GM12878 (cell line): ENCODE measurements around the gene DHX16. TPM values are rescaled to one million over a fixed set of nuclear protein-coding genes. Genes with fewer than 3 reads are reported as not detected.
A peak's percentile ranks its signal among the peaks of the same experiment; 100 is the strongest.

Experiments
- BMI1 ChIP-seq: fragments of 450-650 bp; IDR thresholded peaks from 2 replicates; pipeline ENCODE4 v1.6.1; 2016; ENCODE audit warnings: mild to moderate bottlenecking, moderate library complexity, borderline replicate concordance
- CUX1 ChIP-seq: IDR thresholded peaks from 2 replicates; pipeline ENCODE4 v1.6.1; 2012; ENCODE audit warnings: improper control_type of control experiment, low read depth, low read length; ENCODE audit not compliant: insufficient replicate concordance
- FOXK2 ChIP-seq: fragments of 450-650 bp; IDR thresholded peaks from 2 replicates; pipeline ENCODE4 v1.6.1; 2017; ENCODE audit warnings: mild to moderate bottlenecking, moderate library complexity
- MEF2A ChIP-seq: IDR thresholded peaks from 2 replicates; pipeline ENCODE4 v1.6.1; 2011; ENCODE audit warnings: low read depth, mild to moderate bottlenecking, low read length, moderate library complexity; ENCODE audit not compliant: insufficient read depth
- NFXL1 ChIP-seq: fragments of 450-650 bp; IDR thresholded peaks from 2 replicates; pipeline ENCODE4 v1.6.1; 2017; ENCODE audit warnings: antibody characterized with exemption, mild to moderate bottlenecking, borderline replicate concordance
- PML ChIP-seq: IDR thresholded peaks from 2 replicates; pipeline ENCODE4 v1.6.1; 2012; ENCODE audit warnings: low read length, inconsistent platforms
- RBBP5 ChIP-seq: fragments of 200-600 bp; sonication (generic); conservative IDR thresholded peaks from 2 replicates; pipeline ENCODE4 v1.6.1; 2016
- RELB ChIP-seq: fragments of 450-650 bp; IDR thresholded peaks from 2 replicates; pipeline ENCODE4 v1.6.1; 2017; ENCODE audit warnings: low read depth, mild to moderate bottlenecking, moderate library complexity
- SUPT20H ChIP-seq: IDR thresholded peaks from 2 replicates; pipeline ENCODE4 v1.6.1; 2011; ENCODE audit warnings: low read depth, mild to moderate bottlenecking, low read length, moderate library complexity, borderline replicate concordance; ENCODE audit not compliant: control insufficient read depth
- TCF12 ChIP-seq: IDR thresholded peaks from 2 replicates; pipeline ENCODE4 v1.6.1; 2011; ENCODE audit warnings: low read depth, mild to moderate bottlenecking, low read length
- ZNF622 ChIP-seq: fragments of 450-650 bp; IDR thresholded peaks from 2 replicates; pipeline ENCODE4 v1.6.1; 2017; ENCODE audit warnings: mild to moderate bottlenecking, inconsistent platforms
- polyA plus RNA-seq, 11 experiments: library from polyadenylated mRNA; depleted of rRNA in 4 of 11; unstranded in 6 of 11; stranded (reverse) in 5 of 11; fragments of >200 nt; fragmentation: Nextera tagmentation in 4 of 11; fragmentation: Illumina TruSeq in 1 of 11; extraction: Ambion mirVana in 4 of 11; extraction: Trizol in 1 of 11; gene quantifications; 1 replicate in 1 of 11; 2 replicates in 10 of 11; pipeline versions ENCODE4 v1.2.1 to v1.2.3, GENCODE V29; 2011 to 2016; ENCODE audit warnings: inconsistent platforms in 2 of 11, missing spikeins in 2 of 11, low read depth in 1 of 11
- total RNA-seq, 4 experiments: library from RNA; depleted of rRNA in 3 of 4; stranded (reverse); fragments of >200 nt in 3 of 4; fragmentation: Illumina TruSeq in 1 of 4; extraction: Trizol in 1 of 4; gene quantifications; 2 replicates each; pipeline versions ENCODE4 v1.2.1 to v1.2.3, GENCODE V29; 2013 to 2021
- TF ChIP-seq, protein P1 (sequence below): fragments of 450-650 bp; IDR thresholded peaks from 2 replicates; pipeline ENCODE4 v1.6.1; 2017; ENCODE audit warnings: mild to moderate bottlenecking, moderate library complexity
- TF ChIP-seq, protein P2 (sequence below): fragments of 450-650 bp; IDR thresholded peaks from 2 replicates; pipeline ENCODE4 v1.6.1; 2017; ENCODE audit warnings: mild to moderate bottlenecking, low read depth, inconsistent platforms; ENCODE audit not compliant: poor library complexity, severe bottlenecking
- TF ChIP-seq, protein P3 (sequence below): fragments of 150-350 bp; IDR thresholded peaks from 2 replicates; pipeline ENCODE4 v1.6.1; 2014; ENCODE audit warnings: mild to moderate bottlenecking, low read depth, low read length

DHX16 gene
- total and polyA plus RNA-seq, 10 of the 15 experiments (the other 5 are each of a cell fraction or from before 2014, with no cell fraction given) = 10.1 to 41.4 (median 38.3) TPM

GRCh38 chr6:30686908-30687658, 14.3 kb upstream of the DHX16 start (continued):
- TF ChIP-seq, protein P1, sequence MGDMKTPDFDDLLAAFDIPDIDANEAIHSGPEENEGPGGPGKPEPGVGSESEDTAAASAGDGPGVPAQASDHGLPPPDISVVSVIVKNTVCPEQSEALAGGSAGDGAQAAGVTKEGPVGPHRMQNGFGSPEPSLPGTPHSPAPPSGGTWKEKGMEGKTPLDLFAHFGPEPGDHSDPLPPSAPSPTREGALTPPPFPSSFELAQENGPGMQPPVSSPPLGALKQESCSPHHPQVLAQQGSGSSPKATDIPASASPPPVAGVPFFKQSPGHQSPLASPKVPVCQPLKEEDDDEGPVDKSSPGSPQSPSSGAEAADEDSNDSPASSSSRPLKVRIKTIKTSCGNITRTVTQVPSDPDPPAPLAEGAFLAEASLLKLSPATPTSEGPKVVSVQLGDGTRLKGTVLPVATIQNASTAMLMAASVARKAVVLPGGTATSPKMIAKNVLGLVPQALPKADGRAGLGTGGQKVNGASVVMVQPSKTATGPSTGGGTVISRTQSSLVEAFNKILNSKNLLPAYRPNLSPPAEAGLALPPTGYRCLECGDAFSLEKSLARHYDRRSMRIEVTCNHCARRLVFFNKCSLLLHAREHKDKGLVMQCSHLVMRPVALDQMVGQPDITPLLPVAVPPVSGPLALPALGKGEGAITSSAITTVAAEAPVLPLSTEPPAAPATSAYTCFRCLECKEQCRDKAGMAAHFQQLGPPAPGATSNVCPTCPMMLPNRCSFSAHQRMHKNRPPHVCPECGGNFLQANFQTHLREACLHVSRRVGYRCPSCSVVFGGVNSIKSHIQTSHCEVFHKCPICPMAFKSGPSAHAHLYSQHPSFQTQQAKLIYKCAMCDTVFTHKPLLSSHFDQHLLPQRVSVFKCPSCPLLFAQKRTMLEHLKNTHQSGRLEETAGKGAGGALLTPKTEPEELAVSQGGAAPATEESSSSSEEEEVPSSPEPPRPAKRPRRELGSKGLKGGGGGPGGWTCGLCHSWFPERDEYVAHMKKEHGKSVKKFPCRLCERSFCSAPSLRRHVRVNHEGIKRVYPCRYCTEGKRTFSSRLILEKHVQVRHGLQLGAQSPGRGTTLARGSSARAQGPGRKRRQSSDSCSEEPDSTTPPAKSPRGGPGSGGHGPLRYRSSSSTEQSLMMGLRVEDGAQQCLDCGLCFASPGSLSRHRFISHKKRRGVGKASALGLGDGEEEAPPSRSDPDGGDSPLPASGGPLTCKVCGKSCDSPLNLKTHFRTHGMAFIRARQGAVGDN = 0 out of 2 replicates have a peak, but pooled peaks have one; percentile 28
- TF ChIP-seq PML (no peak), NFXL1 (peak; percentile 100), BMI1 (no peak), TCF12 (peak; percentile 100), FOXK2 (no peak), CUX1 (no peak), RELB (peak; percentile 53), SUPT20H (no peak), MEF2A (peak; percentile 31; the same call in 1 of the 2 replicates), RBBP5 (no peak), ZNF622 (no peak)
- TF ChIP-seq, protein P2, sequence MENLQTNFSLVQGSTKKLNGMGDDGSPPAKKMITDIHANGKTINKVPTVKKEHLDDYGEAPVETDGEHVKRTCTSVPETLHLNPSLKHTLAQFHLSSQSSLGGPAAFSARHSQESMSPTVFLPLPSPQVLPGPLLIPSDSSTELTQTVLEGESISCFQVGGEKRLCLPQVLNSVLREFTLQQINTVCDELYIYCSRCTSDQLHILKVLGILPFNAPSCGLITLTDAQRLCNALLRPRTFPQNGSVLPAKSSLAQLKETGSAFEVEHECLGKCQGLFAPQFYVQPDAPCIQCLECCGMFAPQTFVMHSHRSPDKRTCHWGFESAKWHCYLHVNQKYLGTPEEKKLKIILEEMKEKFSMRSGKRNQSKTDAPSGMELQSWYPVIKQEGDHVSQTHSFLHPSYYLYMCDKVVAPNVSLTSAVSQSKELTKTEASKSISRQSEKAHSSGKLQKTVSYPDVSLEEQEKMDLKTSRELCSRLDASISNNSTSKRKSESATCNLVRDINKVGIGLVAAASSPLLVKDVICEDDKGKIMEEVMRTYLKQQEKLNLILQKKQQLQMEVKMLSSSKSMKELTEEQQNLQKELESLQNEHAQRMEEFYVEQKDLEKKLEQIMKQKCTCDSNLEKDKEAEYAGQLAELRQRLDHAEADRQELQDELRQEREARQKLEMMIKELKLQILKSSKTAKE = peak; percentile 49
- TF ChIP-seq, protein P3, sequence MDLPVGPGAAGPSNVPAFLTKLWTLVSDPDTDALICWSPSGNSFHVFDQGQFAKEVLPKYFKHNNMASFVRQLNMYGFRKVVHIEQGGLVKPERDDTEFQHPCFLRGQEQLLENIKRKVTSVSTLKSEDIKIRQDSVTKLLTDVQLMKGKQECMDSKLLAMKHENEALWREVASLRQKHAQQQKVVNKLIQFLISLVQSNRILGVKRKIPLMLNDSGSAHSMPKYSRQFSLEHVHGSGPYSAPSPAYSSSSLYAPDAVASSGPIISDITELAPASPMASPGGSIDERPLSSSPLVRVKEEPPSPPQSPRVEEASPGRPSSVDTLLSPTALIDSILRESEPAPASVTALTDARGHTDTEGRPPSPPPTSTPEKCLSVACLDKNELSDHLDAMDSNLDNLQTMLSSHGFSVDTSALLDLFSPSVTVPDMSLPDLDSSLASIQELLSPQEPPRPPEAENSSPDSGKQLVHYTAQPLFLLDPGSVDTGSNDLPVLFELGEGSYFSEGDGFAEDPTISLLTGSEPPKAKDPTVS = no peak
